GM19467 (cell line): ENCODE data around the gene CNR2.
"Not testable (repeated sequence)": the region's sequence is repeated elsewhere in the genome, so short reads cannot be mapped to it uniquely, and the experiment has no call there.

Source experiments
- ATAC-seq: cut with Tn5 transposase; IDR thresholded peaks from one replicate; pipeline ENCODE4 v1.9.1; 2021; ENCODE audit warnings: mild to moderate bottlenecking, moderate library complexity; ENCODE audit not compliant: unreplicated experiment

The CNR2 gene

GRCh38 chr1:23889074-23889473 lies 24.1 kb downstream of the CNR2 start:
- ATAC-seq: no peak

- ATAC-seq: no peak
Measured at GRCh38 chr1:23885222-23885621, 27.9 kb downstream of the CNR2 start.

GRCh38 chr1:23882746-23883145 lies 30.4 kb downstream of the CNR2 start:
- ATAC-seq: no peak

GRCh38 chr1:23879809-23880208 lies 33.4 kb downstream of the CNR2 start:
- no peak for ATAC-seq

- no peak for ATAC-seq
Measured at GRCh38 chr1:23878668-23879067, 34.5 kb downstream of the CNR2 start.

- ATAC-seq: no peak
Measured at GRCh38 chr1:23875382-23875781, 37.8 kb downstream of the CNR2 start.

- ATAC-seq: no peak
Measured at GRCh38 chr1:23872421-23872820, 40.7 kb downstream of the CNR2 start.

- no peak for ATAC-seq
Measured at GRCh38 chr1:23869051-23869450, 44.1 kb downstream of the CNR2 start.

GRCh38 chr1:23868557-23869016 lies 44.6 kb downstream of the CNR2 start:
- ATAC-seq: no peak

- ATAC-seq: peak; percentile 90
Measured at GRCh38 chr1:23867895-23868556, 45.1 kb downstream of the CNR2 start, which contains the start of gene FUCA1. FUCA1 (minus strand) TSS chr1:23868290; CDS start chr1:23868286, 4 bp downstream.

GRCh38 chr1:23867542-23867894 lies 45.6 kb downstream of the CNR2 start:
- ATAC-seq: no peak

- ATAC-seq: no peak
Measured at GRCh38 chr1:23865543-23865930, 47.6 kb downstream of the CNR2 start.

GRCh38 chr1:23864801-23865542 lies 48.2 kb downstream of the CNR2 start:
- ATAC-seq: no peak

- no peak for ATAC-seq
Measured at GRCh38 chr1:23862640-23863039, 50.5 kb downstream of the CNR2 start.

GRCh38 chr1:23854568-23854967 lies 58.6 kb downstream of the CNR2 start:
- ATAC-seq: no peak

GRCh38 chr1:23853124-23853523 lies 60.0 kb downstream of the CNR2 start:
- not testable (repeated sequence) for ATAC-seq

- not testable (repeated sequence) for ATAC-seq
Measured at GRCh38 chr1:23851406-23851805, 61.8 kb downstream of the CNR2 start.

GRCh38 chr1:23848673-23849616 lies 64.2 kb downstream of the CNR2 start:
- no peak for ATAC-seq

GRCh38 chr1:23847482-23848095 lies 65.6 kb downstream of the CNR2 start:
- not testable (repeated sequence) for ATAC-seq

- ATAC-seq: no peak
Measured at GRCh38 chr1:23845163-23845562, 68.0 kb downstream of the CNR2 start.

GRCh38 chr1:23843644-23844043 lies 69.5 kb downstream of the CNR2 start:
- no peak for ATAC-seq
